OCI-LY1 (cell line): ENCODE results near the gene DAAM1.

Source experiments
- H2AFZ ChIP-seq: fragments of 200-600 bp; sonication (generic), shearing (Covaris generic); 2 replicates; pipeline ENCODE4 v1.6.0; 2014; ENCODE audit warnings: antibody characterized with exemption, mild to moderate bottlenecking, low read length
- H3F3A ChIP-seq: fragments of 200-600 bp; sonication (generic), shearing (Covaris generic); 2 replicates; pipeline ENCODE4 v1.6.0; 2014; ENCODE audit warnings: mild to moderate bottlenecking, antibody characterized with exemption, low read length, moderate library complexity; ENCODE audit not compliant: insufficient read depth
- H3K27ac ChIP-seq: fragments of 200-600 bp; sonication (generic); 2 replicates; pipeline ENCODE4 v1.5.1; 2014; ENCODE audit warnings: low read length, mixed run types, mild to moderate bottlenecking, low read depth; ENCODE audit not compliant: poor library complexity, severe bottlenecking
- H3K27me3 ChIP-seq: fragments of 200-600 bp; sonication (generic); 2 replicates; pipeline ENCODE4 v1.6.0; 2014; ENCODE audit warnings: antibody characterized with exemption, mild to moderate bottlenecking, low read length, moderate library complexity; ENCODE audit not compliant: insufficient read depth
- H3K36me3 ChIP-seq: fragments of 200-600 bp; sonication (generic); 2 replicates; pipeline ENCODE4 v1.6.1; 2014; ENCODE audit warnings: mild to moderate bottlenecking, antibody characterized with exemption, low read length, moderate library complexity, mixed read lengths; ENCODE audit not compliant: insufficient read depth
- H3K4me1 ChIP-seq: fragments of 200-600 bp; sonication (generic); 2 replicates; pipeline ENCODE4 v1.5.1; 2014; ENCODE audit warnings: mild to moderate bottlenecking, low read length, moderate library complexity; ENCODE audit not compliant: insufficient read depth, severe bottlenecking
- H3K4me2 ChIP-seq: fragments of 200-600 bp; sonication (generic), shearing (Covaris generic); 2 replicates; pipeline ENCODE4 v1.6.1; 2014; ENCODE audit warnings: low read length
- H3K4me3 ChIP-seq: fragments of 200-600 bp; sonication (generic); 2 replicates; pipeline ENCODE4 v1.5.1; 2014; ENCODE audit warnings: low read length, low read depth, mild to moderate bottlenecking, mixed read lengths; ENCODE audit not compliant: poor library complexity, severe bottlenecking
- H3K79me2 ChIP-seq: fragments of 200-600 bp; shearing (Covaris generic); 2 replicates; pipeline ENCODE4 v1.6.1; 2016; ENCODE audit warnings: mixed run types, low read length, mixed read lengths; ENCODE audit not compliant: insufficient read depth
- H3K9ac ChIP-seq: fragments of 200-600 bp; sonication (generic), shearing (Covaris generic); 2 replicates; pipeline ENCODE4 v1.6.1; 2014; ENCODE audit warnings: mild to moderate bottlenecking, low read length, mixed read lengths
- H3K9me2 ChIP-seq: fragments of 200-600 bp; sonication (generic), shearing (Covaris generic); 2 replicates; pipeline ENCODE4 v1.6.1; 2014; ENCODE audit warnings: low read depth, mild to moderate bottlenecking, low read length, mixed read lengths
- H3K9me3 ChIP-seq: fragments of 200-600 bp; shearing (Covaris generic); 2 replicates; pipeline ENCODE4 v1.6.1; 2014; ENCODE audit warnings: low read length, mixed read lengths
- H4K20me1 ChIP-seq: fragments of 200-600 bp; sonication (generic), shearing (Covaris generic); 2 replicates; pipeline ENCODE4 v1.6.0; 2016; ENCODE audit warnings: mild to moderate bottlenecking, low read length; ENCODE audit not compliant: insufficient read depth
- EZH2 ChIP-seq: fragments of 200-600 bp; sonication (generic), shearing (Covaris generic); IDR thresholded peaks from 2 replicates; pipeline ENCODE4 v1.8.0; 2017; ENCODE audit warnings: borderline replicate concordance, mixed run types, mild to moderate bottlenecking, antibody characterized with exemption, low read length, moderate library complexity, mixed read lengths
- TF ChIP-seq, protein P1 (sequence below): fragments of 200-600 bp; sonication (generic), shearing (Covaris generic); IDR thresholded peaks from 2 replicates; pipeline ENCODE4 v1.5.1; 2017; ENCODE audit warnings: mild to moderate bottlenecking, antibody characterized with exemption, low read length, moderate library complexity, mixed read lengths

DAAM1 gene

DNA sequence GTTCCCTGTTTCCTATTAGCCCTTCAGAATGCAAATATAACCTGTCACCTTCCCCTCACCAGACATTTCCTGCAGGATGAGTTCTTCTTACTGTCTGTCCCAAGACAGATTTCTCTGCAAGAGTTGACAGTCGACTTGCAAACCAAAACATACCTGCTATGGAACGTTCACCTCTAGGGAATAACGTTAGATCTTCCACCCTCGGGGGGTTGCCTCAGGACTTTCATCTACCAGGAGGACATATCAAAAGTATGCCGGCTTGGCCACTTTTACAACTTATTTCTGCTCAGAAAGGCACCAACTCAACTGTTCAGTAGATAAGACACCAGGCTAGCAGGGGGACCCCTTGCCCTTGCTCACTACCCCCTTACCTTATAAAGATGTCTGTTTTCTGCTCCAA is 92.5 kb downstream of the DAAM1 start:
- H3K4me1 ChIP-seq, result peaks cover 10% of the 10 kb centered on the region

GRCh38 chr14:59281609-59282377 is 93.3 kb downstream of the DAAM1 start:
- Histone ChIP-seq H3K27ac (no peak overlapping the region), H3K9ac (no peak overlapping the region), H3K4me3 (no peak overlapping the region), H3K79me2 (no peaks in the 10 kb centered on the region), H3K4me1 (peaks cover 1% of the 10 kb centered on the region), H3K27me3 (no peaks in the 10 kb centered on the region), H3K9me3 (peaks cover 12% of the 10 kb centered on the region; the same call in 1 of the 2 replicates), H3F3A (no peaks in the 10 kb centered on the region), H3K9me2 (no peaks in the 10 kb centered on the region), H4K20me1 (no peaks in the 10 kb centered on the region), H3K4me2 (no peak overlapping the region), H2AFZ (no peak overlapping the region), H3K36me3 (peaks cover 39% of the 10 kb centered on the region)
- TF ChIP-seq EZH2, result no peak
- TF ChIP-seq, protein P1, sequence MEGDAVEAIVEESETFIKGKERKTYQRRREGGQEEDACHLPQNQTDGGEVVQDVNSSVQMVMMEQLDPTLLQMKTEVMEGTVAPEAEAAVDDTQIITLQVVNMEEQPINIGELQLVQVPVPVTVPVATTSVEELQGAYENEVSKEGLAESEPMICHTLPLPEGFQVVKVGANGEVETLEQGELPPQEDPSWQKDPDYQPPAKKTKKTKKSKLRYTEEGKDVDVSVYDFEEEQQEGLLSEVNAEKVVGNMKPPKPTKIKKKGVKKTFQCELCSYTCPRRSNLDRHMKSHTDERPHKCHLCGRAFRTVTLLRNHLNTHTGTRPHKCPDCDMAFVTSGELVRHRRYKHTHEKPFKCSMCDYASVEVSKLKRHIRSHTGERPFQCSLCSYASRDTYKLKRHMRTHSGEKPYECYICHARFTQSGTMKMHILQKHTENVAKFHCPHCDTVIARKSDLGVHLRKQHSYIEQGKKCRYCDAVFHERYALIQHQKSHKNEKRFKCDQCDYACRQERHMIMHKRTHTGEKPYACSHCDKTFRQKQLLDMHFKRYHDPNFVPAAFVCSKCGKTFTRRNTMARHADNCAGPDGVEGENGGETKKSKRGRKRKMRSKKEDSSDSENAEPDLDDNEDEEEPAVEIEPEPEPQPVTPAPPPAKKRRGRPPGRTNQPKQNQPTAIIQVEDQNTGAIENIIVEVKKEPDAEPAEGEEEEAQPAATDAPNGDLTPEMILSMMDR, result no peak

More for the DNA sequence above, 92.5 kb downstream of the DAAM1 start:
- Histone ChIP-seq H3K79me2 (no peaks in the 10 kb centered on the region), H3K4me3 (no peak overlapping the region), H3K9ac (no peak overlapping the region), H3K36me3 (peaks cover 39% of the 10 kb centered on the region), H3K27me3 (no peaks in the 10 kb centered on the region), H2AFZ (no peak overlapping the region), H4K20me1 (no peaks in the 10 kb centered on the region), H3K9me2 (no peaks in the 10 kb centered on the region), H3K27ac (no peak overlapping the region), H3F3A (no peaks in the 10 kb centered on the region), H3K9me3 (peaks cover 12% of the 10 kb centered on the region; the same call in 1 of the 2 replicates), H3K4me2 (no peak overlapping the region)
- TF ChIP-seq, protein P1, result no peak
- TF ChIP-seq EZH2, result no peak

DNA sequence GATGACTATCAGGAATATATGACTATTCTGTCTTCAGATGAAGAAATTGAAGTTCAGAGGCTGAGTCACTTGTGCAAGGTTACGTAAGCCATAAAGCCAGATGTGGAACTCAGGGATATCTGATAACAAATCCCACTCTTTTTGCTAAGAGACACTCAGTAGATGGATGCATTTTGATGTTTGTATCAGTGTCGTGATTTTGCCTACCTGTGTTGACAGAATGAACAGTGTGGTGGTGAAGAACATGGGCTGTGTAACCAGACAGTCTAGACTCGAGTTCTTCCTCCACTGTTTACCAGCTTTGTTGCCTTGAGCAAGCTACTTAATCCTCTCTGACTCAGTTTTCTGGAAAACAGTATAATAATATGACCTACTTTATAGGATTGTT is 93.9 kb downstream of the DAAM1 start:
- no peak overlapping the region for H3K27ac ChIP-seq
- H3K9ac ChIP-seq, result no peak overlapping the region
- H3K27me3 ChIP-seq, result no peaks in the 10 kb centered on the region
- peaks cover 12% of the 10 kb centered on the region; the same call in 1 of the 2 replicates for H3K9me3 ChIP-seq
- no peak overlapping the region for H3K4me3 ChIP-seq
- no peaks in the 10 kb centered on the region for H4K20me1 ChIP-seq
- no peaks in the 10 kb centered on the region for H3K4me1 ChIP-seq
- H3K9me2 ChIP-seq, result no peaks in the 10 kb centered on the region
- H3K79me2 ChIP-seq, result no peaks in the 10 kb centered on the region
- TF ChIP-seq, protein P1, result no peak
- no peak for TF ChIP-seq EZH2
- H3K36me3 ChIP-seq, result peaks cover 39% of the 10 kb centered on the region
- H3K4me2 ChIP-seq, result no peak overlapping the region
- H2AFZ ChIP-seq, result no peak overlapping the region
- no peaks in the 10 kb centered on the region for H3F3A ChIP-seq
